Upper lobe of right lung (tissue), 1 donor: Measurements from ENCODE around the gene PIAS2. TPM values are rescaled to one million over a fixed set of nuclear protein-coding genes. Genes with fewer than 3 reads are reported as not detected.
"Not testable (repeated sequence)": the region's sequence is repeated elsewhere in the genome, so short reads cannot be mapped to it uniquely, and the experiment has no call there.

Source experiments
- ATAC-seq: fragments of 200-7000 bp; cut with Tn5 transposase; one replicate; pipeline ENCODE4 v1.9.1; 2020; ENCODE audit warnings: mild to moderate bottlenecking, moderate library complexity
- DNase-seq: peaks from one replicate; pipeline ENCODE4 v3.0.0-alpha.2; 2020
- H3K27ac ChIP-seq: fragments of 200-600 bp; one replicate; pipeline ENCODE4 v1.8.0; 2022
- H3K27me3 ChIP-seq: fragments of 200-600 bp; one replicate; pipeline ENCODE4 v1.8.0; 2022; ENCODE audit warnings: mild to moderate bottlenecking
- H3K36me3 ChIP-seq: fragments of 200-600 bp; one replicate; pipeline ENCODE4 v1.8.0; 2022
- H3K4me1 ChIP-seq: fragments of 200-600 bp; one replicate; pipeline ENCODE4 v1.8.0; 2022
- H3K4me3 ChIP-seq: fragments of 200-600 bp; one replicate; pipeline ENCODE4 v1.8.0; 2022; ENCODE audit warnings: mild to moderate bottlenecking
- H3K9me3 ChIP-seq: fragments of 200-600 bp; one replicate; pipeline ENCODE4 v1.8.0; 2022
- intact Hi-C: fragments of 100-400 bp; cut with DNase I; formaldehyde crosslinking; loops from one replicate; pipeline ENCODE4 v1.11.0; 2022
- total RNA-seq: library from RNA; stranded (reverse); fragmentation: NEBNext Ultra II Directional; extraction: Animal tissue kit (Norgen Biotek cat#: 25700); gene quantifications from one replicate; pipeline ENCODE4 v1.2.1, GENCODE V29; 2021
- TF ChIP-seq, protein P1 (sequence below): fragments of 200-600 bp; IDR thresholded peaks from one replicate; pipeline ENCODE4 v1.8.0; 2022; ENCODE audit warnings: antibody characterized with exemption
- donor health status: DM: no; HTN: yes; CAD: no; lungs with severe emphysema.

PIAS2 gene
- total RNA-seq, 1 donor from 2014 or later, result 38.6 TPM

- H3K27ac ChIP-seq, result no peak overlapping the region
- peaks cover 9% of the 10 kb centered on the region for H3K9me3 ChIP-seq
- DNase-seq (no peak), ATAC-seq (no peak)
- no peak overlapping the region for H3K4me3 ChIP-seq
- TF ChIP-seq, protein P1, sequence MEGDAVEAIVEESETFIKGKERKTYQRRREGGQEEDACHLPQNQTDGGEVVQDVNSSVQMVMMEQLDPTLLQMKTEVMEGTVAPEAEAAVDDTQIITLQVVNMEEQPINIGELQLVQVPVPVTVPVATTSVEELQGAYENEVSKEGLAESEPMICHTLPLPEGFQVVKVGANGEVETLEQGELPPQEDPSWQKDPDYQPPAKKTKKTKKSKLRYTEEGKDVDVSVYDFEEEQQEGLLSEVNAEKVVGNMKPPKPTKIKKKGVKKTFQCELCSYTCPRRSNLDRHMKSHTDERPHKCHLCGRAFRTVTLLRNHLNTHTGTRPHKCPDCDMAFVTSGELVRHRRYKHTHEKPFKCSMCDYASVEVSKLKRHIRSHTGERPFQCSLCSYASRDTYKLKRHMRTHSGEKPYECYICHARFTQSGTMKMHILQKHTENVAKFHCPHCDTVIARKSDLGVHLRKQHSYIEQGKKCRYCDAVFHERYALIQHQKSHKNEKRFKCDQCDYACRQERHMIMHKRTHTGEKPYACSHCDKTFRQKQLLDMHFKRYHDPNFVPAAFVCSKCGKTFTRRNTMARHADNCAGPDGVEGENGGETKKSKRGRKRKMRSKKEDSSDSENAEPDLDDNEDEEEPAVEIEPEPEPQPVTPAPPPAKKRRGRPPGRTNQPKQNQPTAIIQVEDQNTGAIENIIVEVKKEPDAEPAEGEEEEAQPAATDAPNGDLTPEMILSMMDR, result no peak
- intact Hi-C loops, result no loop called here
- no peaks in the 10 kb centered on the region for H3K4me1 ChIP-seq
- H3K27me3 ChIP-seq, result no peaks in the 10 kb centered on the region
- no peaks in the 10 kb centered on the region for H3K36me3 ChIP-seq
Measured at GRCh38 chr18:46877329-46877987, 39.8 kb downstream of the PIAS2 start.

DNA sequence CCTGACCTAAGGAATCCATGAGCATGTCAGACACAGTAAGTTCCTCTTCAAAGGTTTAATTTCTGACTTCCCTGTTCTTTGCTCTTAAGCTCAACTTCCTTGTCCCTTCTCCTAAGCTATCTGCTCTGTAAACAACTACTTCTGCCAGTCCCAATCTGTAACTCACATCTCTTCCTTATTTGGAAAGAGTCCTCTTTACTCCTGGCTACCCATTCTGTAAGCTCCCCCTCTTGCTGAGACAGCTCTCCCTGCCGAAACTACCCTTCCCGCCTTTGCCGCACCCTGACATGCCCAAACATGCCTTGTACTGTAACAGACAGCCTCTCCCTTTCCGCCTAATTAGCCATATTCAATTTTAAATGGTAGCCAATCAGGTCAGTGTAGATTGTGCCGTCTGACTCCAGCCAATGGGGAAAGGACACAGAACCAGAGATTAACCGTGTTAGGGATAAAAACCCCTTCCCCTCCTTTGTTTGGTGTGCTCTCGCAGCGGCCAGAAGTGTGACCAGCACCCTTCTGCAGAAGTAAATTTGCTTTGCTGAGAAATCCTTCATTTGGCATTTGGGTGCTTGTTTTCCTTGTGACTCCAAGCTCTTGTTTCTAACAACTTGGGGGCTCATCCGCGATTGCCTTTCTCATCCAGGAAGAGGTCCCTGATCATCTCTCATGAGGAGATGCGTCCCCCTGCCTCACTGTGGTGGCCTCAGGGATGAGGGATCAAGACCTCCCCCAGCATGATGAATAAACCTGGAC, 49.0 kb downstream of the PIAS2 start:
- Histone ChIP-seq H3K4me3 (no peak overlapping the region), H3K36me3 (no peaks in the 10 kb centered on the region), H3K27ac (no peak overlapping the region), H3K27me3 (no peaks in the 10 kb centered on the region), H3K9me3 (peaks cover 10% of the 10 kb centered on the region), H3K4me1 (no peaks in the 10 kb centered on the region)
- ATAC-seq (peak; percentile 51), DNase-seq (no peak)
- intact Hi-C loops, result no loop called here
- TF ChIP-seq, protein P1, result no peak

GRCh38 chr18:46867367-46868143, 49.8 kb downstream of the PIAS2 start:
- Histone ChIP-seq H3K27ac (no peak overlapping the region), H3K36me3 (peaks cover 5% of the 10 kb centered on the region), H3K4me1 (no peaks in the 10 kb centered on the region), H3K27me3 (no peaks in the 10 kb centered on the region), H3K9me3 (peaks cover 10% of the 10 kb centered on the region), H3K4me3 (no peak overlapping the region)
- intact Hi-C loops, result no loop called here
- no peak for DNase-seq
- TF ChIP-seq, protein P1, result no peak
- ATAC-seq, result no peak

- intact Hi-C loops, result no loop called here
- peaks cover 10% of the 10 kb centered on the region for H3K9me3 ChIP-seq
Measured at GRCh38 chr18:46866523-46866922, 50.8 kb downstream of the PIAS2 start.

GRCh38 chr18:46865245-46865644, 52.1 kb downstream of the PIAS2 start:
- H3K9me3 ChIP-seq, H3K4me1 ChIP-seq, ATAC-seq, DNase-seq, H3K36me3 ChIP-seq, H3K4me3 ChIP-seq, H3K27ac ChIP-seq, H3K27me3 ChIP-seq, intact Hi-C loops: not testable (repeated sequence)

More at GRCh38 chr18:46866523-46866922, 50.8 kb downstream of the PIAS2 start:
- H3K27me3 ChIP-seq, result no peaks in the 10 kb centered on the region
- DNase-seq, result no peak
- H3K27ac ChIP-seq, result no peak overlapping the region
- no peak for ATAC-seq
- TF ChIP-seq, protein P1, result no peak
- H3K36me3 ChIP-seq, result peaks cover 8% of the 10 kb centered on the region
- H3K4me1 ChIP-seq, result no peaks in the 10 kb centered on the region
- no peak overlapping the region for H3K4me3 ChIP-seq

DNA sequence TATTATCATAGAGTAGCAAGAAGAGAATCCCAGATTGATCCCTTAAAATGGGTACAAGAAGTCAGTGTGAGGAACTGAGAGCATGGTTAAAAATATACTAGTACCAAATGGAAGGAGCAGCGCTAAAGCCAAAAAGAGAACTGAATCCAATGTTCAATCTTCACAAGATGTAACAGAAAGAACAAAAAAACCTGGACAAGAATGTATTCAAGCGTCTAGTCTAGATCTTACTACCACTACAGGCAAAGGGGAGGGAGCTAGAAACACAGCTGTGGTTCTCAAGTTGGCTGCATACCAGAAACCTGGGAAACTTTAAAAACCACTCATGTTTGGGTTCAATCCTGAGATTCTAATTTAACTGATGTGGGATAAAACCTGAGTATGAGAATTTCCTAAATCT, 57.5 kb downstream of the PIAS2 start:
- intact Hi-C loops, result no loop called here
- DNase-seq, result no peak
- TF ChIP-seq, protein P1, result no peak
- Histone ChIP-seq H3K27me3 (no peaks in the 10 kb centered on the region), H3K9me3 (no peaks in the 10 kb centered on the region), H3K4me3 (no peak overlapping the region), H3K36me3 (peaks cover 8% of the 10 kb centered on the region), H3K27ac (no peak overlapping the region), H3K4me1 (no peaks in the 10 kb centered on the region)
- no peak for ATAC-seq
